HCEC 1CT (cell line): ENCODE results near the gene KRTCAP2.
"Not testable (repeated sequence)": the region's sequence is repeated elsewhere in the genome, so short reads cannot be mapped to it uniquely, and the experiment has no call there.

ENCODE experiments used
- DNase-seq: peaks from one replicate; pipeline ENCODE4 v3.0.0-alpha.2; 2017

KRTCAP2 gene

GRCh38 chr1:155198547-155198906, 25.4 kb upstream of the KRTCAP2 start:
- no peak for DNase-seq

GRCh38 chr1:155197901-155198546, 24.9 kb upstream of the KRTCAP2 start:
- DNase-seq = no peak

- DNase-seq = no peak
These were observed 24.0 kb upstream of the KRTCAP2 start for GRCh38 chr1:155196893-155197638.

- DNase-seq = no peak
These were observed 23.2 kb upstream of the KRTCAP2 start for GRCh38 chr1:155196103-155196892.

- no peak for DNase-seq
These were observed 22.3 kb upstream of the KRTCAP2 start for GRCh38 chr1:155195201-155196102.

- DNase-seq = not testable (repeated sequence)
These were observed 20.8 kb upstream of the KRTCAP2 start for GRCh38 chr1:155193991-155194240.

GRCh38 chr1:155193275-155193990, 20.3 kb upstream of the KRTCAP2 start:
- DNase-seq = peak; percentile 91

GRCh38 chr1:155192346-155193274, 19.5 kb upstream of the KRTCAP2 start:
- DNase-seq = no peak

- no peak for DNase-seq
These were observed 18.8 kb upstream of the KRTCAP2 start for GRCh38 chr1:155191904-155192303.

GRCh38 chr1:155189926-155190325, 16.8 kb upstream of the KRTCAP2 start:
- not testable (repeated sequence) for DNase-seq

GRCh38 chr1:155188268-155188667, 15.2 kb upstream of the KRTCAP2 start:
- DNase-seq = no peak

GRCh38 chr1:155187456-155187891, 14.4 kb upstream of the KRTCAP2 start:
- DNase-seq = no peak

- DNase-seq = no peak
These were observed 13.8 kb upstream of the KRTCAP2 start for GRCh38 chr1:155186794-155187455.

- no peak for DNase-seq
These were observed 13.1 kb upstream of the KRTCAP2 start for GRCh38 chr1:155186067-155186793.

GRCh38 chr1:155185783-155186066, 12.6 kb upstream of the KRTCAP2 start:
- DNase-seq = no peak

GRCh38 chr1:155184835-155185782, 12.0 kb upstream of the KRTCAP2 start:
- no peak for DNase-seq

- DNase-seq = no peak
These were observed 11.3 kb upstream of the KRTCAP2 start for GRCh38 chr1:155184351-155184811.

GRCh38 chr1:155183775-155184221, 10.7 kb upstream of the KRTCAP2 start:
- DNase-seq = no peak
